Measurements from ENCODE around the gene NUP188. TPM values are rescaled to one million over a fixed set of nuclear protein-coding genes. Genes with fewer than 3 reads are reported as not detected.

Gene NUP188
- total RNA-seq, 1 experiment from 2014 or later, result 98.9 TPM

GRCh38 chr9:128947527-128948301 lies at the start of gene NUP188, which contains the start of gene DOLK (continued):
- TF ChIP-seq ZNF532 (CRISPR knock-in tag; IDR thresholded peaks at IDR 0.05; ENCODE audit: borderline replicate concordance) (no peak), TCF7 (CRISPR knock-in tag; IDR thresholded peaks at IDR 0.05; ENCODE audit: low read depth) (peak; percentile 88; the same call in 1 of the 2 replicates), STAT6 (CRISPR knock-in tag; conservative IDR thresholded peaks at IDR 0.05; ENCODE audit: low read depth) (0 out of 2 replicates have a peak, but pooled peaks have one; percentile 56), ZNF317 (CRISPR knock-in tag; IDR thresholded peaks at IDR 0.05; ENCODE audit: borderline replicate concordance, low read depth) (no peak), ERG (CRISPR knock-in tag; IDR thresholded peaks at IDR 0.05) (no peak), NFYB (CRISPR knock-in tag; conservative IDR thresholded peaks at IDR 0.05; ENCODE audit: low read depth) (0 out of 2 replicates have a peak, but pooled peaks have one; percentile 27), USF2 (CRISPR knock-in tag; IDR thresholded peaks at IDR 0.05) (peak; percentile 100), FOXJ3 (CRISPR knock-in tag; IDR thresholded peaks at IDR 0.05; ENCODE audit: borderline replicate concordance) (no peak), E2F4 (CRISPR knock-in tag; IDR thresholded peaks at IDR 0.05; ENCODE audit: borderline replicate concordance, low read depth) (peak; percentile 88; the same call in 1 of the 2 replicates), ZNF281 (CRISPR knock-in tag; IDR thresholded peaks at IDR 0.05) (0 out of 2 replicates have a peak, but pooled peaks have one; percentile 50), ETV6 (CRISPR knock-in tag; IDR thresholded peaks at IDR 0.05) (peak; percentile 93; the same call in 1 of the 2 replicates), ZNF263 (CRISPR knock-in tag; IDR thresholded peaks at IDR 0.05; ENCODE audit: low read depth) (no peak; the same call in 1 of the 2 replicates), MLX (CRISPR knock-in tag; IDR thresholded peaks at IDR 0.05) (0 out of 2 replicates have a peak, but pooled peaks have one; percentile 21), FOXK1 (CRISPR knock-in tag; IDR thresholded peaks at IDR 0.05) (peak; percentile 76), HMGXB4 (CRISPR knock-in tag; IDR thresholded peaks at IDR 0.05) (peak; percentile 9; the same call in 1 of the 2 replicates), E2F5 (CRISPR knock-in tag; IDR thresholded peaks at IDR 0.05) (peak; percentile 98), PREB (CRISPR knock-in tag; IDR thresholded peaks at IDR 0.05; ENCODE audit: borderline replicate concordance) (no peak)

All from WTC11 (cell line).